AG09309 (cell line): ENCODE data around the gene ITPR2.

ENCODE experiments used
- DNase-seq: peaks from one replicate; pipeline ENCODE4 v3.0.0-alpha.2; 2010; ENCODE audit warnings: low read depth
- H3K4me3 ChIP-seq: 2 replicates; pipeline ENCODE4 v1.5.1; 2011; ENCODE audit warnings: mild to moderate bottlenecking, low read depth, low read length, moderate library complexity; ENCODE audit not compliant: control insufficient read depth
- TF ChIP-seq, protein P1 (sequence below): IDR thresholded peaks from 2 replicates; pipeline ENCODE4 v1.5.1; 2011; ENCODE audit warnings: mild to moderate bottlenecking, low read depth, low read length, inconsistent platforms; ENCODE audit not compliant: insufficient read depth, control insufficient read depth; ENCODE audit errors: missing control alignments

The ITPR2 gene

DNA sequence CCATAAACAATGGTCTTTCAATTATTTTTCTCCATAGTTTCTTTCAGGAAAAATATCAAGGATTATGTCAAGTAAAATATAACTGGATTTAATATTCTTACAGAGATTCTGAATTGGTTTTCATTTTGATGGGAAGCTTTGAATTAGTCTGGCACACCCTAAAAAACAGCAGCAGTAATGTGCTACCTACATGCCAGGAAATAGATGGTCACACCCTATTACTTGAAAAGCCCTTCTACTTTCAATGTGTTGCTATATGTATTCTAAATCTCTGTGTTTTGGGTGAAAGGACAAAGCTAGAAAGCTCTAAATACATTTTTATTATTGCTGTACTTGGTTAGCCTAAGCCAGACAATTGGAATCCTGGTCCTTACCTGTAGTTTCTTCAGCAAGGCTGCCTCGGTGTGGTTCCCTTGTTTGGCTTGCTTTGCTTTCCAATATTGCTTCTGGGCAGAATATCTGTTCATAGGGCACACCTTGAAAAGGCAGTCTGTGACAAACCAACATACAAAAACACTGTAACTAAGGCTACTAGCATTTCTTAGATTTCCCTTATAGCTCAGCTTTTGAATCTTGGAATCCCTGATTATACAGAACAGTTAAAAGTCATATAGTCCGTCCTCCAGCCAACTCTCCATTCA is 107.6 kb downstream of the ITPR2 start:
- TF ChIP-seq, protein P1, sequence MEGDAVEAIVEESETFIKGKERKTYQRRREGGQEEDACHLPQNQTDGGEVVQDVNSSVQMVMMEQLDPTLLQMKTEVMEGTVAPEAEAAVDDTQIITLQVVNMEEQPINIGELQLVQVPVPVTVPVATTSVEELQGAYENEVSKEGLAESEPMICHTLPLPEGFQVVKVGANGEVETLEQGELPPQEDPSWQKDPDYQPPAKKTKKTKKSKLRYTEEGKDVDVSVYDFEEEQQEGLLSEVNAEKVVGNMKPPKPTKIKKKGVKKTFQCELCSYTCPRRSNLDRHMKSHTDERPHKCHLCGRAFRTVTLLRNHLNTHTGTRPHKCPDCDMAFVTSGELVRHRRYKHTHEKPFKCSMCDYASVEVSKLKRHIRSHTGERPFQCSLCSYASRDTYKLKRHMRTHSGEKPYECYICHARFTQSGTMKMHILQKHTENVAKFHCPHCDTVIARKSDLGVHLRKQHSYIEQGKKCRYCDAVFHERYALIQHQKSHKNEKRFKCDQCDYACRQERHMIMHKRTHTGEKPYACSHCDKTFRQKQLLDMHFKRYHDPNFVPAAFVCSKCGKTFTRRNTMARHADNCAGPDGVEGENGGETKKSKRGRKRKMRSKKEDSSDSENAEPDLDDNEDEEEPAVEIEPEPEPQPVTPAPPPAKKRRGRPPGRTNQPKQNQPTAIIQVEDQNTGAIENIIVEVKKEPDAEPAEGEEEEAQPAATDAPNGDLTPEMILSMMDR = no peak
- DNase-seq = no peak
- H3K4me3 ChIP-seq = no peak overlapping the region

DNA sequence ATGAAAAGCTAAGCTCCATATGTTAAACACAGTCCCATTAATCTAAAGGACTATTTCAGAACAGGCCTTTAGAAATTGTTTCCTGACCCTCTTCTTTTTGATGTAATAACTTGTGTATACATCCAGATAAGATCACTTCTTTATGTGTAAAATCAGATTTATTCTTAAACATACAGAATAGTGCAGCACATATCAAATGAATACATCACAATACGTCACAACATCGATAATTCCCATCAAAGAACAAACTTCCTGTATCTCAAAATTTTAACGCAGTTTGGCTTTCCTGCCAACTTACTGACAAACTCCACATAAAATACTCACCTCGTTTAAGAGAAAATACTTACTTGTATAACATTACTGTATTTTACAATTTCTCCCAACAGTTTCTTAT is 108.7 kb downstream of the ITPR2 start:
- H3K4me3 ChIP-seq = no peak overlapping the region
- no peak for DNase-seq
- TF ChIP-seq, protein P1 = no peak

DNA sequence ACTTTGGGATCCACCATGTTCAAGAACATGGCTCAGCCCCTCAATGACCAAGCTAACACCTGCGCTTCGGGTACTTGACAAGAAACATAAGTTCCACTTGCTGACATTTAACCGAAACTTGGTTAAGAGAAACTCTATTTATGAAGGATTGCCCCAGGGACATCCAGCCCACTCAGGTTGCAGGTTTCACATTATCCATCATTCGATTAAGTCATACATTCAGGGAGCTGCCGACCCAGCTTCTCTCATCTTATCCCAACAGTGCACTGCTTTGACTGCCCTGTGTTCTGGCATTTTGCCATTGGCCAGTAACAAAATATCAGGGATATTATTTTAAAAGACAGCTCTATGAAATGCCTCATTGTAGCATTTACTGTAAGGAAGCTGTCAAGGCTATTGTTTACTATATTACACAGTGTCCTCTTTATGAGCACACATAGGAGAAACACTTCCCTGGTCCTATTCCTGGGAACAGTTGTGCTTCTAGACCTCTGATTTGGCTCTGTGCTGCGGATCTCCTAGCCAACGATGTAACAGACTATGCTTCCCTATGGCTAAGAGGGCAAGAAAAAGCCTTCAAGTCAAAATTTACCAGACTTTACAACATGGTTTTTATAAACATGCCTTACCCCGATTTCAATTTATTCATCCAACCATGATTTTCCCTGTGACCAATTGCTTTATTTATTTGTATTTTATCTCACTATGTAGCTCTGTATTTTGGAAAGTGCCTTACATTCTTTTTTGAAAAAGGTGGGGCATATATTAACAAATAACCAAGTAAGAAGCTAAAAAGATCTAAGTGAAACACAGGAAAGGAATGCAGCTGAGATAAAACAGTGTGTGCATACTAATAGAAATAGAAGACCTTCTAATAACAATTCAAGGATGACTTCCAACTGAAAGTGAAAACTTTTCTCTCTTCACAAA is 109.3 kb downstream of the ITPR2 start:
- TF ChIP-seq, protein P1 = no peak
- no peak overlapping the region for H3K4me3 ChIP-seq
- no peak for DNase-seq

DNA sequence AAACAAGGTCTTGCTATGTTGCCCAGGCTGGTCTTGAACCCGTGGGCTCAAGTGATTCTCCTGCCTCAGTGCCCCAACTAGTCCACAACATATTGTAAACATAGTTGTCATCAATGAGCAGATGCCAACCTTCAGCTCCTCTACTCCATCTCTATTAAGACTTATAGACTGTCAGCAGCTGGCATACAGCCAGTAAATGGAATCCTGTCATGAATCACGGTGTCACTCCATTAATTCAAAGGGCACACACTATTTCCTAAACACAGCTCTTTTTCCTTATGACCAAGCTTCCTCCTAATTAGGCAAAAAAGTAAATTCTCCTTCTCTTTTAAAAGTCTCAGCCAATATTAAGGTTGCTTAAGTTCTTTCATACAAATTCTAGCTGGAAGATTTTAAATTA is 111.2 kb downstream of the ITPR2 start:
- TF ChIP-seq, protein P1 = no peak
- H3K4me3 ChIP-seq = no peak overlapping the region
- DNase-seq = no peak

DNA sequence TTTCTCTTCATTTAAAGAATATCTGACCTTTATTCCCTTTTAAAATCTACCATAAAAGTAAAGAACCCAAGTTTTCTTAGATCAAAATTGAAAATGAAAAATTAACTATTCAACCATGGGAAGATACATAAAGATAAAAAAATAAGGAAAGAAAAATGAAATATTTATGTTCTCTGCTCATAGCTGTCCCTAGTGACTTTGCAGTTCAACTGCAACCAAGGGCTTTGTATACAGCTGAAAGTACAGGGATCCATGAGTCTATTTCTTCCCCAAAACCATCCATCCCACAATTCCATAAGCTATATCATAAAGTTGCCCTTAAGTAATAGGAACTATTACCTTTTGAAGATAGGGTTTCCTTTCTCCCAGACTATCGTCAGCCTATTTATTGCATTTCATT is 113.1 kb downstream of the ITPR2 start:
- H3K4me3 ChIP-seq = no peak overlapping the region
- TF ChIP-seq, protein P1 = peak; percentile 21
- DNase-seq = no peak

DNA sequence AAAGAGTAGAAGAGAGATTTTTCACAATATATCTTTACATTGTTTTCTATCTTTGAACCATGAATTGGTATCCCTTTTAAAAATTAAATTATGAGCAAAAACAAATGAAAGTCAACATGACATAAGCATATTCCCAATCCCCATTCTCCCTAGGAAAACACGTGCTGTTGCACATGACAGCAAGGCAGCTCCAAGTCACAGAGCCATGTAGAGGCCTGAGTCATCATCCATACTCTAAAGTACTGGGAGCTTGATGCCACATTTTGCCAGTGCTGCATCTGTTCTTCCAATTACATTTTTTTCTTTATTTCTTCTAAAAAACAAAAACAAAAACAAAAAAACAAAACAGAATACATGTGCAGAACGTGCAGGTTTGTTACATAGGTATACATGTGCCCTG is 115.2 kb downstream of the ITPR2 start:
- H3K4me3 ChIP-seq = no peak overlapping the region
- TF ChIP-seq, protein P1 = no peak
- DNase-seq = no peak
